ENCODE measurements around the gene OR52E5. TPM values are rescaled to one million over a fixed set of nuclear protein-coding genes. Genes with fewer than 3 reads are reported as not detected.

Gene OR52E5
- total RNA-seq, 2 donors from 2014 or later = not detected

GRCh38 chr11:5865826-5866225 lies 27.2 kb upstream of the OR52E5 start:
- Histone ChIP-seq H3K27me3 (replicated peaks; ENCODE audit: insufficient read depth) (no peaks in the 10 kb centered on the region), H3K36me3 (no peaks in the 10 kb centered on the region), H3K9me3 (no peaks in the 10 kb centered on the region), H3K4me1 (ENCODE audit: control insufficient read depth in 1 of 2, low read depth in 2 of 2) (no peaks in the 10 kb centered on the region), H3K4me3 (no peak overlapping the region), H3K27ac (no peak overlapping the region)
- DNase-seq (ENCODE audit: low spot score) (no peak), ATAC-seq (ENCODE audit: insufficient number of reproducible peaks, low FRiP score, low read depth) (no peak)
- TF ChIP-seq CTCF (IDR thresholded peaks at IDR 0.05) = no peak

DNA sequence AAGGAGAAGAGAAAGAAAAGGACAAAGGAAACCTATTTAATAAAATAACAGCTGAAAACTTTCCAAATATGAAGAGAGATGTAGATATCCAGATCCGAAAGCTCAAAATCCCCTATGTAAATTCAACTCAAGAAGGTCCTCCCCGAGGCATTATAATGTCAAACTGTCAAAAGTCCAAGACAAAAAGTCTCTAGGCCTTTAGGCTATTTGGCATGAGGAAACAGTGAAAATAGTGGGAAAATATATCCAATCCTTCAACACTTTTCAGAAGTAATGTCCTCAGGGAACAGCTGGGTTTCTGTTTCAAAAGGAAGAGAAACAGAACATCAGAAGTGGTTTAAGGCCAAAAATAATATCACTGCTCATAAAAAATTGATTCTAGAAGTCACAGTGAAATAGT lies 14.4 kb upstream of the OR52E5 start:
- H3K9me3 ChIP-seq = no peaks in the 10 kb centered on the region
- ATAC-seq (ENCODE audit: insufficient number of reproducible peaks, low FRiP score, low read depth) (no peak), DNase-seq (ENCODE audit: low spot score) (no peak)
- no peak overlapping the region for H3K4me3 ChIP-seq
- H3K27ac ChIP-seq = no peak overlapping the region
- H3K27me3 ChIP-seq (replicated peaks; ENCODE audit: insufficient read depth) = no peaks in the 10 kb centered on the region
- H3K4me1 ChIP-seq (ENCODE audit: control insufficient read depth in 1 of 2, low read depth in 2 of 2) = no peaks in the 10 kb centered on the region
- no peak for TF ChIP-seq CTCF (IDR thresholded peaks at IDR 0.05)
- H3K36me3 ChIP-seq = no peaks in the 10 kb centered on the region

DNA sequence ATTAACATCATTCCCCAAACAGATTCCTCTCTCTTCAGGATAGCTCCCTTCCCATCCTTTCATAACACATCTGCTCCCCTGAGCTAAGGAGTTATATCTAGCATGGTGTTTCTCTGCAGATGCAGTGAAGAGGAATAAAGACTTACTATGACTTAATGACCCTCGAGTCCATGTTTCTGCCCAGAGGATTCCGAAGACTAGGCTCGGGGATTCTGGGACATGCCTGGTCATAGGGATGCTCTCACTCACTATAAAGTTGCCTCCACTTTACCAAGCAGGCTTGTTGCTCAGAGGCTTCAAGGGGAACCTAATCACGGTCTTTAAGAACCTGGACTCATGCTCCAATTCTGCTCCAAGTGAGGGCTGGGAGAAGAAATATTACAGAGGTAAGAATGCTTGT lies 12.7 kb upstream of the OR52E5 start, which contains the start of gene OR52E4:
TSS of gene OR52E4 (plus strand) at position 301 of the 400 bp plus-strand sequence. CDS start 3,664 bp downstream, outside the sequence.
- H3K36me3 ChIP-seq = no peaks in the 10 kb centered on the region
- H3K4me1 ChIP-seq (ENCODE audit: control insufficient read depth in 1 of 2, low read depth in 2 of 2) = no peaks in the 10 kb centered on the region
- ATAC-seq (ENCODE audit: insufficient number of reproducible peaks, low FRiP score, low read depth) (no peak), DNase-seq (ENCODE audit: low spot score) (no peak)
- H3K27me3 ChIP-seq (replicated peaks; ENCODE audit: insufficient read depth) = no peaks in the 10 kb centered on the region
- H3K9me3 ChIP-seq = no peaks in the 10 kb centered on the region
- no peak for TF ChIP-seq CTCF (IDR thresholded peaks at IDR 0.05)
- no peak within 1 kb of the TSS for H3K4me3 ChIP-seq
- no peak within 1 kb of the TSS for H3K27ac ChIP-seq

GRCh38 chr11:5881756-5882155 lies 11.3 kb upstream of the OR52E5 start:
- no peaks in the 10 kb centered on the region for H3K36me3 ChIP-seq
- no peaks in the 10 kb centered on the region for H3K9me3 ChIP-seq
- ATAC-seq (ENCODE audit: insufficient number of reproducible peaks, low FRiP score, low read depth) (no peak), DNase-seq (ENCODE audit: low spot score) (no peak)
- H3K4me3 ChIP-seq = no peak overlapping the region
- no peak overlapping the region for H3K27ac ChIP-seq
- TF ChIP-seq CTCF (IDR thresholded peaks at IDR 0.05) = no peak
- no peaks in the 10 kb centered on the region for H3K27me3 ChIP-seq (replicated peaks; ENCODE audit: insufficient read depth)
- H3K4me1 ChIP-seq (ENCODE audit: control insufficient read depth in 1 of 2, low read depth in 2 of 2) = no peaks in the 10 kb centered on the region

DNA sequence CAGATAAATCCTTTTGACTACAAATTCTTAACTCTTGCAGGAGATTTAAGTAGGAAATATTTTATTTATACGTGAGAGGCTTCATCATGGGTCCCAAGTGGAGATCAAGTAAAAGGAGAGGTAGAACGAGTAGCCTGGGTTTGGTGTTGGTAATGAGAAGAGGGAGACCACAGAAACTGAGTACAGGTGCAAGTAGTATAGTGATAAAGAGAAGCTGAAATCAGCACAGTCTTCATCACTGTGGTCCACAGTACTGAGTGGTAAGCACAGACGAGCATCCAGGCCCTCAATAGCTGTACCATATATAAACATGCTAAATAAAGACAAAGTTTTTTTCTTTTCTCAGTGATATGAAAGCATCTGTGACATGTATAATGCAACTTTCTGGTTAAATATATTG lies 5.8 kb upstream of the OR52E5 start:
- H3K4me1 ChIP-seq (ENCODE audit: control insufficient read depth in 1 of 2, low read depth in 2 of 2) = no peaks in the 10 kb centered on the region
- ATAC-seq (ENCODE audit: insufficient number of reproducible peaks, low FRiP score, low read depth) (no peak), DNase-seq (ENCODE audit: low spot score) (no peak)
- no peak overlapping the region for H3K4me3 ChIP-seq
- H3K27ac ChIP-seq = no peak overlapping the region
- H3K9me3 ChIP-seq = no peaks in the 10 kb centered on the region
- no peaks in the 10 kb centered on the region for H3K36me3 ChIP-seq
- H3K27me3 ChIP-seq (replicated peaks; ENCODE audit: insufficient read depth) = no peaks in the 10 kb centered on the region
- TF ChIP-seq CTCF (IDR thresholded peaks at IDR 0.05) = no peak

Data from thoracic aorta (tissue), 2 donors.